T-helper 2 cell treated with Interferon-gamma antibody and Interleukin-4, amounts not matched to agents 100 ng/mL and 5 ng/mL, for 36 hours (primary cell): ENCODE measurements around the gene MTHFSD. TPM values are rescaled to one million over a fixed set of nuclear protein-coding genes. Genes with fewer than 3 reads are reported as not detected.

Source experiments
- intact Hi-C: fragments of 100-400 bp; cut with micrococcal nuclease; formaldehyde crosslinking; loops from one replicate; pipeline ENCODE4 v1.15.1; 2023
- total RNA-seq: library from RNA; stranded (reverse); gene quantifications from 2 replicates; pipeline ENCODE4 v1.2.3, GENCODE V29; 2022

Gene MTHFSD
- total RNA-seq, 1 donor from 2014 or later: 22.7 TPM

- intact Hi-C loops: no loop called here
Measured at GRCh38 chr16:86584071-86584685, 29.1 kb upstream of the MTHFSD start.

- intact Hi-C loops: no loop called here
Measured at GRCh38 chr16:86581458-86581857, 26.4 kb upstream of the MTHFSD start.

- intact Hi-C loops: no loop called here
Measured at GRCh38 chr16:86580791-86581170, 25.7 kb upstream of the MTHFSD start.

GRCh38 chr16:86580063-86580790 is 25.2 kb upstream of the MTHFSD start:
- intact Hi-C loops: no loop called here

- intact Hi-C loops: loop anchor here (5.0 kb wide), 1 partner anchor 83 kb away; no protein-coding TSS in a partner anchor
Measured at GRCh38 chr16:86579268-86580062, 24.4 kb upstream of the MTHFSD start.

- intact Hi-C loops: loop anchor here (5.0 kb wide), 1 partner anchor 84 kb away; no protein-coding TSS in a partner anchor
Measured at GRCh38 chr16:86578611-86579267, 23.7 kb upstream of the MTHFSD start.

- intact Hi-C loops: loop anchor here (5.0 kb wide), 1 partner anchor 84 kb away; no protein-coding TSS in a partner anchor
Measured at GRCh38 chr16:86578061-86578599, 23.1 kb upstream of the MTHFSD start, which contains the start of gene FOXL1. Gene FOXL1, plus strand, starts transcription at chr16:86578549. Its CDS starts 175 bp downstream, at chr16:86578724.

GRCh38 chr16:86577314-86577971 is 22.4 kb upstream of the MTHFSD start:
- intact Hi-C loops: loop anchor here (5.0 kb wide), 1 partner anchor 85 kb away; no protein-coding TSS in a partner anchor

GRCh38 chr16:86576591-86577313 is 21.7 kb upstream of the MTHFSD start:
- intact Hi-C loops: loop anchor here (5.0 kb wide), 1 partner anchor 86 kb away; no protein-coding TSS in a partner anchor

GRCh38 chr16:86575754-86576557 is 20.9 kb upstream of the MTHFSD start:
- intact Hi-C loops: loop anchor here (5.0 kb wide), 1 partner anchor 86 kb away; no protein-coding TSS in a partner anchor

- intact Hi-C loops: loop anchor here (5.0 kb wide), 1 partner anchor 87 kb away; no protein-coding TSS in a partner anchor
Measured at GRCh38 chr16:86575095-86575685, 20.2 kb upstream of the MTHFSD start.

GRCh38 chr16:86574646-86575045 is 19.6 kb upstream of the MTHFSD start:
- intact Hi-C loops: loop anchor here (5.0 kb wide), 1 partner anchor 88 kb away; no protein-coding TSS in a partner anchor

- intact Hi-C loops: no loop called here
Measured at GRCh38 chr16:86573646-86574508, 18.8 kb upstream of the MTHFSD start.

GRCh38 chr16:86573215-86573614 is 18.2 kb upstream of the MTHFSD start:
- intact Hi-C loops: no loop called here

GRCh38 chr16:86572606-86573005 is 17.6 kb upstream of the MTHFSD start:
- intact Hi-C loops: no loop called here

GRCh38 chr16:86572041-86572521 is 17.0 kb upstream of the MTHFSD start:
- intact Hi-C loops: no loop called here

GRCh38 chr16:86571530-86571915 is 16.5 kb upstream of the MTHFSD start:
- intact Hi-C loops: no loop called here
